Measurements from ENCODE around the gene HSPD1.
"Not testable (repeated sequence)": the region's sequence is repeated elsewhere in the genome, so short reads cannot be mapped to it uniquely, and the experiment has no call there.

Gene HSPD1

DNA sequence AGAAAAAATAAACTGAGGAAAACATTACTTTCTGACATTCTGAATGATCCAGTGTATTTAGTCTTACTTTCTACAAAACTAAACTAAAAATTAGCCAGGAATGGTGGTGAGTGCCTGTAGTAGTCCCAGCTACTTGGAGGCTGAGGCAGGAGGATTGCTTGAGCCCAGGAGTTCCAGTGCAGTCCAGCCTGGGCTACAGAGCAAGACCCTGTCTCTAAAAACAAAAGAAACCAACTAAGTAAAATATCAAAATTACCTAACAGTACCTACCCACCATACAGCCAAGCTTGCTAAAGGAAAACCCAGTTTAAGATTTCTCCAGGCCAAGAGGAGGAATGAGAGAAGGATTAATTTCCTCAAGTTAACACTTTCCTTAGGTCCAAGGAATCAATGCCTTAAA lies 2.9 kb downstream of the HSPD1 start:
- DNase-seq (ENCODE audit: low read depth in 2 of 2), result no peak

DNA sequence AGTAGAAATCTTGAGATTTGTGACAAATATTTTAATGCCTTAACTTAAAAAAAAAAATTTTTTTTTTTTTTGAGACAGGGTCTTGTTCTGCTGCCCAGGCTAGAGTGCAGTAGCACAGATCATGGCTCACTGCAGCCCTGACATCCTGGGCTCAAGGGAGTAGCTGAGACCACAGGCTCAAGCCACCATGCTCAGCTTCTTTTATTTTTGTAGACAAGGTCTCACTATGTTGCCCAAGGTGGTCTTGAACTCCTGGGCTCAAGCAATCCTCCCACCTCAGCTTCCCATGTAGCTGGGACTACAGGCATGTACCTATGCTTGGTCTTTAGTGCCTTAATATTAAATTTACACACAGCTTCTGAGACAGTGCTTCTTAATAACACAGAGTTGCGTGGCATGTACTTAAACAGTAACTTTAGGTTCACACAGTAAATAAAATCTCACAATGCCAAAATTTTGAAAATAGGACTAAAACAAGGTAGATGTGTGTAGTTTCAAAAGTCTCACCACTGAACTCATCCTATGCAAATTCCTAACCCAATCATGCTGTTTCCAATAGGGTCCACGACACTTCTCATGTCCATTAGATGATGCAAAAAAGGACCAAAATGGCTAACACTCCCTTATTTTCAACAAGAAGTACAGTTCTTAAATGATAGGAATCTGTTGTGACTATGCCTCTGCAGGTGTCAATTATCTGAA lies 4.1 kb downstream of the HSPD1 start:
- no peak for DNase-seq (ENCODE audit: low read depth in 2 of 2)

DNA sequence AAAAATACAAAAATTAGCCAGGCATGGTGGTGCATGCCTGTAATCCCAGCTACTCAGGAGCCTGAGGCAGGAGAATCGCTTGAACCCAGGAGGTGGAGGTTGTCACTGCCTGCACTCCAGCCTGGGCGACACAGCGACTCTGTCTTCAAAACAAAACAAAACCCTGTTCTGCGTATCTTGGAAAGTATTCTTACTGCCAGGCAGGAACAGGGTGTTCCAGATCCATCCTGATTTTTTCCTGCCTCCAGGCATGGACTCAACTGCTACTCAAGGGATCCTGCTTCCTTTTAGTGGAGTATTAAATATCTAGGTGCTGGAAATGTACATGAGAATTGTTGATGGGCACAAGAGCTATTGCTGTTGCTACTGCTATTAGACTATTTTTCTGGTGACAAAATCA lies 12.3 kb downstream of the HSPD1 start:
- no peak for DNase-seq (ENCODE audit: low read depth in 2 of 2)

DNA sequence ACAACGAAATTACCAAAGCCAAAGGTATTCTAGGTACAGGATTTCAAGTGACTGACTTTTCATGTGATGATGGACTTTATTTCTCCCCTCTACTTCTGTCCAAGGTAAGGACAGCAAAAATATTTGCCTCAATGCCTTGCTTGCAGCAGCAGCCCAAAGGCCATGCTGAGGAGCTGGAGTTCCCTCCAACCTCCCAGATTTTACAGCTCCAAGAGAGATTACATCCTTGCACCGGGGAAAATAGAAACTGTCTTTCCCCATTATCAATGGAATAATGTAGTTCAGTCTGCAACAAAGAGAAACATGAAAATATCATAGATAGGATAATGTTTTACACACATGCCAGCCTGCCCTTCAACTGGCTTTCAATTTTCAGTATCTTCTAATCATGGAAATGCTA lies 13.5 kb downstream of the HSPD1 start:
- DNase-seq (ENCODE audit: low read depth in 2 of 2), result no peak

- DNase-seq (ENCODE audit: low read depth in 2 of 2), result not testable (repeated sequence)
These were observed 15.4 kb downstream of the HSPD1 start for GRCh38 chr2:197484248-197484647.

DNA sequence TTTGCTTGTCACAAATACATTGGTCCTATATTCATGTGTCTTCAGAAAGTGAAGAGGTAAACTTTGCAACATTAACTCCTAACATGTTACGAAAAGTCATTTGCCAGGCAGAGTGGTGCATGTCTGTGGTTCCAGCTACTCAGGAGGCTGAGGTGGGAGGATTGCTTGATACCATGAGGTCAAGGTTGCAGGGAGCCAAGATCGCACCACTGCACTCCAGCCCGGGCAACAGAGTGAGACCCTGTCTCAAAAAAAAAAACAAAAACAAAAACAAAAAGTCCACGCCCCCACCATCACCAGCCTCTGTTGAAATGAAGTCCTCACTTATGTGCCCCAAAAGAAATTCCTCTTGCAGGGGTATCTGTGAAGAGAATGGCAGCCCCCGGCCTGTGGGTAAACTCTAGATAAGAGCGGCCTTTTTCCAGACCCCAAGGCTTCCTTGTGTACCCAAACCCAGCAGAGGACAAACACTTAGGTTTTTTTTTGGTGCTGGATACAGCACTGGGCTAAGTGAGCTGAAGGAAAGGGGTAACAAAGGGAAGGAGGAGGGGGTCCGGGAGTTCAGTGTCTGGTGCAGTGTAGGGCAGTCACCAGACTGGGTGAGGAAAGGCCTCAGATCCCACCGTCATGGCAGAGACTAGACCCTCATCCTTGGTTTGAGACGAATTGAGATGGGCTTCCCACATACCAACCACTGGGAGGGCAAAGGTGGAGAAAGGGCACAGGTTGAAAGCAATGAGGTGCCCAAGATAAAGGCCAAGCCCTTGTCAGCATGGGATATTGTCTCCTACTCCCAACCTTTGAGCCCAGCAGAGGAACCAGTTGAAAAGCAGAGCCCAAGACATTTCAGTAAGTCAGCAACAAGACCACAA lies 19.2 kb downstream of the HSPD1 start:
- DNase-seq (ENCODE audit: low read depth in 2 of 2), result no peak

DNA sequence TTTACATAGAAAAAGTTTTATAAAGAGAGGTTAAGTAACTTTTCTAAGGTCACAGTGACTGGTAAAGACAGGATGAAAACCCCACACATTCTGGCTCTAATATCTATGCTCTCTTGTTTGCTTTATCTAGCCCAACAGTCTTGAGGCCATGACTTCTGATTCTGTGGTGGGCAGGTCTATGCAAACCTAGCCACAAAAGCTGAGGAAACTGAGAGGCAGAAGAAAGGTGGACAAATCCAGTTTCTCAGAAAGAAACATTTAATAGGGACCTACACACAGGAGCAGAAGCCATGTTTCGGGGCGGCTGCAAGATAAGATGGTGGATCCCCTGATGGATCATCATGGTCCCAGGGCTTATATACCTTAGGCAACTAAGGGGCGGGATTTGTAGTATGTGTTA lies 21.8 kb downstream of the HSPD1 start:
- no peak for DNase-seq (ENCODE audit: low read depth in 2 of 2)

DNA sequence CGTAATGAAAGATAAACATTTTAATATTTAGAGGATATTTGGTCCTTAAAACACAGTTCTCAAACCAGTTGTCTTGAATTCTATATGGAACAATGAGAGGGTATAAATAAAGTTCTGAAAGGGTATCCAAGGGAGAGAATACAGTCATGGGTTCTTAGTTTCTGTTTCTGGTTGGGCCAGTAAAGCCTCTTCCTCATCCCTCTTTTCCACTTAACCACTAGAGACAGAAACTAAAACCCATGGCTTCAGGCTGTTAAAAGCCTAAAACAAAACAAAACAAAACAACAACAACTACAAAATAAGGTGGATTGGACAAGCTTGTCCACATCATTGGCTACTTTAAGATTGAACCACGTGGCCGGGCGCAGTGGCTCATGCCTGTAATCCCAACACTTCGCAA lies 27.5 kb downstream of the HSPD1 start:
- DNase-seq (ENCODE audit: low read depth in 2 of 2), result no peak

DNA sequence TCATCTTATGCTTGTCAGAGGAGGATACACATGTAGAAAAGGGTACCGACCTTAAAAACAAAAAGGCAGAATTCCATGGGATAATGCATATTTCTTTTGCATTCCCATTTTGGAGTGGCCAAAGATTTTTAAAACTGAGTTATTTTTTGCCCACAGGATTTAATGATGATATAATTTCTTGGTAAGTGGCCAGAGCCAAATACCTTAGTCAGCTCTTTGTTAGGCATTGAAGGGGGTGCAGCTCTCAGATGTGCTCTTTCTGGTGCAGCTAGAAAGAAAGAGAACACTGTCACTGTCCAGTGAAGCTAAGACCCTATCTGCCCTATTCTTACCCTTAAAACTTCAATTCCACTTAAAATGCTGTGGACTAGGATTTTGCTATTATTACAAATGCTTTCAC lies 35.5 kb downstream of the HSPD1 start:
- peak in 1 of 2 experiments; percentile 6 for DNase-seq (ENCODE audit: low read depth in 2 of 2)

DNA sequence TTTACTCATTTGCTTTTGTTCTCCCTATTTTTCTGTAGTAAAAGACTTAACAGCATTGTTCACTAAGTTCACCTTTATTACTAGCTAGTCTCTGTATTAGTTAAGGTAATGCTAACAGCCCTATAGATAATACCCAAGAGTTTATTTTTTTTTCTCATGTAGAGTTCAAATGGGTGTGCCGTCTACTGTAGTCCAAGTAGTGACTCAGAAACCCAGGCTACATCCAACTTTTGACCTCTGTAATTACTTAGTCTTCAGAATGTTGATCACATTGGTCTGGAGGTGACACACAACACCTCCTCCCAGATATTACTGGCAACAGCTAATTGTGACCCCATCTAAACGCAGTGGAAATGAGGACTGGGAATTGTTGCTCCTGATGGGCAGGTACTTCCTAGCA lies 38.6 kb downstream of the HSPD1 start:
- DNase-seq (ENCODE audit: low read depth in 2 of 2), result no peak

DNA sequence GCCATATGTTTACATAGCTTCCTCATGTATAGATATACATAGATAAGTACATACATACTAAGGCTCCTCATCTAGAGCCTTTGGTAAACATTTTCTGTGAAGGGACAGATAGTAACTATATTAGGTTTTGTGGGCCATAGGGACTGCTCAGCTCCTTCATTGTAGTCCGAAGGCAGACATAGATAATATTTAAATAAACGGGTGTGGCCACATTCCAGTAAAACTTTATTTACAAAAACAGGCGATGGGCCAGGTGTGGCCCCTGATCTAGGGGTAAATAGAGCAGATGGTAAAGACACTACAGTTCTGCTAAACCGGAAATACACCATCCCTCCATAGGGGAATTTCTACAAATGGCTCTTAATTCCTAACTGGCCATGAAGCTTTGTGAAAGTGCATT lies 39.0 kb downstream of the HSPD1 start:
- no peak for DNase-seq (ENCODE audit: low read depth in 2 of 2)

- no peak for DNase-seq (ENCODE audit: low read depth in 2 of 2)
These were observed 44.2 kb downstream of the HSPD1 start for GRCh38 chr2:197455428-197455827.

DNA sequence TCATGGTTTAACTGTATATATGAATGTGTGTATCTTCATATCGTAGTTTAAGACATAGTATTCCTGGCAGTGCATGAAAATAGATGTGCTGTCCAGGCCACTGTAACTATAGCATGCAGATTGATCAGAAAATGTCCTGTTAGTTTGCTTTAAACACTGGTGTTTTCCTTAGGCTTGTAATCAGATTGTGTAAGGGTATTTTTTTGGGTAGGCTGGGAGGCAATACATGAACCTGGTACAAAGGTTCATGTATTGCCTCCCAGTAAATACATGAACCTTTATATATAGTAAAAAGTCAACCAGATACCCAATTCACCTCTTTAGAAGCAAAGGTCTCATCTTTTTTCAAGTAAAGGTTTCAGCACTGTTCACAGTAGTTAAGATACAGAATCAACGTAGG lies 44.7 kb downstream of the HSPD1 start:
- DNase-seq (ENCODE audit: low read depth in 2 of 2), result no peak

DNA sequence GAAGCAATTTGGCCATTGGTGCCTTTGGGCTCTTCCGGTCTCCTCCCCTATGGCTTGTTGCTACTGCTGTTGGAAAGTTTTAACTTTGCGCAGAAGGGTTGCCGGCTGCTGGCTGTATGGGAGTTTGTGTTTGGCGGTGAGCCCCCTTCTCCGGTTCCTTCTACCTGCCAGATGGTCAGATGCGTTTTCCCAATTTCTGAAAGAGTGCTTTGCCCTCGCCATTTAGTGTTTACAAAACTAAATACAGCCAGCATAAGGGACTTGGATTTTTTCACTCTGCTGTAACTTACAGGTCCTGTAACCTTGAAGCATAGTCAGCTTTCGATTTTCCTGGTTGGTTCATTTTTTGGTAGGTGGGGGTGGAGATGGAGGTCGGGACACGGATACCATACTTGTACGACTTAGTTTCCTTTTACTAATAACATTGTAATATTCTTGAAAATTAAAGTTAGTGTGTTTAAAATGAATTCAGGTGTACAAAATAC lies 45.7 kb downstream of the HSPD1 start:
- no peak for DNase-seq (ENCODE audit: low read depth in 2 of 2)

- DNase-seq (ENCODE audit: low read depth in 2 of 2), result peak; percentile 98 to 99
These were observed 46.3 kb downstream of the HSPD1 start, which contains the start of gene COQ10B for GRCh38 chr2:197453123-197453913. Gene COQ10B (plus strand): TSS chr2:197453552. CDS start chr2:197453561, 9 bp downstream.

DNA sequence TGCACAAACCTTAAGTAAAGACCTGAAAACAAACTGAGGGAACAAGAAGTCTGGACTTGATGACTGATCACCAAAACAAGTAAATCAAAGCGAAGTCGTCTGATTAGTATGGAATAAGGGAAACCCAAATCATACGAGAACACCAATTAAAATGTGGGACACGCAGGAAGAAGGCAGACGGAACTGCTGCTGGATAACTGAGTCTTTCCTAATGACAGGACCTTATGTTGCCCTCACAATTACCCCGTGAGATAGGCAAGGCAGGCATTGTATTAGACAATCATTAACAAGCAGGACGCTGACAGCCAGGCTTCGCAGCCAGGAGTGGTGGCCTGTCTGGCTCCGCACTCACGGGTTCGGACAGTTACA lies 46.9 kb downstream of the HSPD1 start:
- DNase-seq (ENCODE audit: low read depth in 2 of 2), result no peak

- not testable (repeated sequence) for DNase-seq (ENCODE audit: low read depth in 2 of 2)
These were observed 48.7 kb downstream of the HSPD1 start for GRCh38 chr2:197450935-197451358.

- DNase-seq (ENCODE audit: low read depth in 2 of 2), result no peak
These were observed 49.2 kb downstream of the HSPD1 start for GRCh38 chr2:197450465-197450864.

DNA sequence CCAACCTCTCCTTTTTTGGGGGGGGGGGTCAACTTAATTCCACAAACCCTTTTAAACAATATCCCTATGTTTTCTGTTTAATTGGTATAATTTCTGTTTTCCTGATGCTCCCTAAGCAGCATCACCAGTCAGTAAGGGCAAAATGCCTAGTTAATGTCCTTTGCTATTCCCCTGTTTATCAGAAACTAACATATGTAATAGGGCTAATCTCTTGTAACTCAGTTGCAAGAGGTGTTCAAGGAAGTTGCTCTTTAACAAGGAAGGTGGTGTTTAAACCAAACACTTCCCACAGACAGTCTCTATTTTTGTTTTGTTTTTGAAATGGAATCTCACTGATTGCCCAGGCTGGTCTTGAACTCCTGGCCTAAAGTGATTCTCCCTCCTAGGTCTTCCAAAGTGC lies 52.8 kb downstream of the HSPD1 start:
- DNase-seq (ENCODE audit: low read depth in 2 of 2), result no peak

DNA sequence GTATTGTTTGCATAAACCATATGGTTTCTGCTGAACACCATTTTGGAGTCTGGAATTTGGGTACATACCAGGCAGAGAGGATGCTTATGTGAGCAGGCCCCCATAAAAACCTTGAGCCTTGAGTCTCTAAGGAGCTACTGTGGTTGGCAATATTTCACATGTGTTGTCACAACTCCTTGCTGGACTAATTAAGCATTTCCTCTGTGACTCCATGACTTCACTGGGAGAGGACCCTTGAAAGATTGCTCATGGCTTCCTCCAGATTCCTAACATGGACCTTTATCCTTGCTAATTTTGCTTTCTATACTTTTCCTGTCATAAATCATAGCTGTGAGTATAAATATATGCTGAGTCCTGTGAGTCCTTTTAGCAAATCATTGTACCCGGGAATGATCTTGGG lies 53.9 kb downstream of the HSPD1 start:
- peak in 1 of 2 experiments; percentile 20 for DNase-seq (ENCODE audit: low read depth in 2 of 2)

GRCh38 chr2:197442857-197443256 lies 56.8 kb downstream of the HSPD1 start:
- no peak for DNase-seq (ENCODE audit: low read depth in 2 of 2)

DNA sequence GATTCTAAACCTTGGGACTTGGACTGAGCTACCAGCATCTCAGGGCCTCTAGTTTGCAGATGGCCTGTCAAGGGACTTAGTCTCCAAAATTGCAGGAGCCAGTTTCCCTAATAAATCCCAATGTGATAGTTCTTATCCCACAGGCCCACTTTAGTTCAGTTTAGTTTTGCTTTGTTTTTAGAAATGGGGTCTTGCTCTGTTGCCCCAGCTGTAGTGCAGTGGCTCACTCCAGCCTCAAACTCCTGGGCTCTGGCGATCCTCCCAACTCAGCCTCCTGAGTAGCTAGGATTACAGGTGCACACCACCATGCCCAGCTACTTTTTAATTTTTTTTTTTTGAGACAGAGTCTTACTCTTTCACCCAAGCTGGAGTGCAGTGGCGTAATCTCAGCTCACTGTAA lies 62.3 kb downstream of the HSPD1 start:
- DNase-seq (ENCODE audit: low read depth in 2 of 2), result no peak
